KOPT-K1 (cell line): ENCODE measurements around the gene IGLL1.
"Not testable (repeated sequence)": the region's sequence is repeated elsewhere in the genome, so short reads cannot be mapped to it uniquely, and the experiment has no call there.

ENCODE experiments used
- H3K27ac ChIP-seq: fragments of 200-600 bp; sonication (generic); 2 replicates; pipeline ENCODE4 v1.5.1; 2016; ENCODE audit warnings: antibody characterized with exemption, mild to moderate bottlenecking, low read depth, low read length; ENCODE audit not compliant: poor library complexity, severe bottlenecking
- H3K36me3 ChIP-seq: fragments of 200-600 bp; sonication (generic); 2 replicates; pipeline ENCODE4 v1.5.1; 2017; ENCODE audit warnings: antibody characterized with exemption, mild to moderate bottlenecking, low read length, moderate library complexity; ENCODE audit not compliant: insufficient read depth
- H3K9me3 ChIP-seq: fragments of 200-600 bp; sonication (generic); 2 replicates; pipeline ENCODE4 v1.5.1; 2017; ENCODE audit warnings: antibody characterized with exemption, low read length, mild to moderate bottlenecking; ENCODE audit not compliant: insufficient read depth, poor library complexity, severe bottlenecking

Gene IGLL1

GRCh38 chr22:23543506-23544000 lies 36.5 kb downstream of the IGLL1 start:
- H3K36me3 ChIP-seq, result not testable (repeated sequence)
- Histone ChIP-seq H3K27ac (peak overlapping the region; percentile 38), H3K9me3 (peaks cover 24% of the 10 kb centered on the region)

- peak overlapping the region; percentile 38 for H3K27ac ChIP-seq
- no peaks in the 10 kb centered on the region for H3K36me3 ChIP-seq
These were observed 37.2 kb downstream of the IGLL1 start for GRCh38 chr22:23542933-23543332.

GRCh38 chr22:23542391-23542790 lies 37.7 kb downstream of the IGLL1 start:
- Histone ChIP-seq H3K9me3 (peaks cover 13% of the 10 kb centered on the region), H3K27ac (peak overlapping the region; percentile 38)
- H3K36me3 ChIP-seq, result not testable (repeated sequence)

More at GRCh38 chr22:23542933-23543332, 37.2 kb downstream of the IGLL1 start:
- peaks cover 18% of the 10 kb centered on the region for H3K9me3 ChIP-seq

GRCh38 chr22:23541849-23542281 lies 38.2 kb downstream of the IGLL1 start:
- peak overlapping the region; percentile 38 for H3K27ac ChIP-seq
- H3K36me3 ChIP-seq, H3K9me3 ChIP-seq: not testable (repeated sequence)

- not testable (repeated sequence) for H3K9me3 ChIP-seq
These were observed 39.3 kb downstream of the IGLL1 start for GRCh38 chr22:23540837-23541236.

GRCh38 chr22:23539839-23540198 lies 40.3 kb downstream of the IGLL1 start:
- not testable (repeated sequence) for H3K36me3 ChIP-seq, H3K9me3 ChIP-seq
- peak overlapping the region; percentile 92 for H3K27ac ChIP-seq

More at GRCh38 chr22:23540837-23541236, 39.3 kb downstream of the IGLL1 start:
- H3K36me3 ChIP-seq, H3K27ac ChIP-seq: not testable (repeated sequence)

GRCh38 chr22:23539135-23539838 lies 40.8 kb downstream of the IGLL1 start:
- Histone ChIP-seq H3K9me3 (no peaks in the 10 kb centered on the region), H3K27ac (peak overlapping the region; percentile 92), H3K36me3 (no peaks in the 10 kb centered on the region)

- peak overlapping the region; percentile 92 for H3K27ac ChIP-seq
- H3K9me3 ChIP-seq, H3K36me3 ChIP-seq: not testable (repeated sequence)
These were observed 41.4 kb downstream of the IGLL1 start for GRCh38 chr22:23538696-23539030.

- H3K27ac ChIP-seq, result peak overlapping the region; percentile 92
- H3K9me3 ChIP-seq, H3K36me3 ChIP-seq: not testable (repeated sequence)
These were observed 42.0 kb downstream of the IGLL1 start for GRCh38 chr22:23537830-23538695.

GRCh38 chr22:23537416-23537815 lies 42.7 kb downstream of the IGLL1 start:
- H3K9me3 ChIP-seq, result no peaks in the 10 kb centered on the region
- no peaks in the 10 kb centered on the region for H3K36me3 ChIP-seq
- H3K27ac ChIP-seq, result peak overlapping the region; percentile 92

- Histone ChIP-seq H3K36me3 (no peaks in the 10 kb centered on the region), H3K27ac (peak overlapping the region; percentile 92), H3K9me3 (no peaks in the 10 kb centered on the region)
These were observed 43.2 kb downstream of the IGLL1 start for GRCh38 chr22:23536821-23537345.

- H3K36me3 ChIP-seq, H3K9me3 ChIP-seq: not testable (repeated sequence)
- H3K27ac ChIP-seq, result peak overlapping the region; percentile 92
These were observed 44.1 kb downstream of the IGLL1 start for GRCh38 chr22:23535790-23536661.

GRCh38 chr22:23534851-23535717 lies 45.0 kb downstream of the IGLL1 start:
- Histone ChIP-seq H3K27ac (peak overlapping the region; percentile 92), H3K36me3 (no peaks in the 10 kb centered on the region), H3K9me3 (no peaks in the 10 kb centered on the region)
